T-helper 17 cell (primary cell): ENCODE data around the gene ICOSLG. TPM values are rescaled to one million over a fixed set of nuclear protein-coding genes. Genes with fewer than 3 reads are reported as not detected.
"Not testable (repeated sequence)": the region's sequence is repeated elsewhere in the genome, so short reads cannot be mapped to it uniquely, and the experiment has no call there.

Experiments
- ATAC-seq: fragments of 150-1000 bp; cut with Tn5 transposase; 2 replicates; pipeline ENCODE4 v1.10.0; 2021; ENCODE audit warnings: mild to moderate bottlenecking, moderate library complexity
- DNase-seq, 3 donors: peaks; one replicate each; pipeline versions ENCODE4 v3.0.0 to v3.0.0-alpha.2; 2020 to 2021
- H3K9me3 ChIP-seq: one replicate; pipeline ENCODE4 v1.7.0; 2013; ENCODE audit warnings: low read length, mild to moderate bottlenecking; ENCODE audit not compliant: control insufficient read depth, poor library complexity, severe bottlenecking
- H3K27ac Mint-ChIP-seq: one replicate; pipeline ENCODE4 v1.8.0; 2022; ENCODE audit warnings: mild to moderate bottlenecking, moderate library complexity, mixed read lengths
- H3K27me3 Mint-ChIP-seq: one replicate; pipeline ENCODE4 v1.8.0; 2022; ENCODE audit warnings: mixed read lengths
- H3K36me3 Mint-ChIP-seq: one replicate; pipeline ENCODE4 v1.8.0; 2022; ENCODE audit warnings: low read depth, mixed read lengths
- H3K4me1 Mint-ChIP-seq: one replicate; pipeline ENCODE4 v1.8.0; 2022; ENCODE audit warnings: mild to moderate bottlenecking, mixed read lengths
- H3K4me3 Mint-ChIP-seq: one replicate; pipeline ENCODE4 v1.8.0; 2022; ENCODE audit warnings: mild to moderate bottlenecking, moderate library complexity, mixed read lengths
- total RNA-seq, 4 donors: library from RNA in 2 of 4; stranded (reverse) in 2 of 4; gene quantifications; one replicate each; pipeline ENCODE4 v1.2.3 and lab custom pipeline; 2022 to 2026

ICOSLG gene
- total RNA-seq, 2 donors from 2014 or later: 9.4 to 19.1 TPM

DNA sequence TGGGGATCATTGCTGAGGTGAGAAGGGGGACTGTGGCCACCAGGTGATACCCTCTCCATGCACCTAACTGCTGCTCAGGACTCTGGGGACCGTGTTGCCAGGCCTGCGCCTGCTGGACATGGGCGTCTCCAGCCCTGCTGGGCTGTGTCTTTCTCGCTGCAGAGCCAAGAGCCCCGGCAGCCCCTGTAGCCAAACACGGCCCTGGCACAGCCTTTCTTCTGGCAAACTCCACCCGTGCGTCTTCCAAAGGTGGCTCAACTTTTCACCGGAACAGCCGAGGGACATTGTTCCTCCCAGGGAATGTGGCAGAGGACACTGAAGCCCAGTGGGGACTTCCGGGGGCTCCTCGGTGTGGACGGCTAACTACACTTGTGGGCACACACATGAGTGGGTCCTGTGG, 12.6 kb downstream of the ICOSLG start:
- DNase-seq: not testable (repeated sequence)

DNA sequence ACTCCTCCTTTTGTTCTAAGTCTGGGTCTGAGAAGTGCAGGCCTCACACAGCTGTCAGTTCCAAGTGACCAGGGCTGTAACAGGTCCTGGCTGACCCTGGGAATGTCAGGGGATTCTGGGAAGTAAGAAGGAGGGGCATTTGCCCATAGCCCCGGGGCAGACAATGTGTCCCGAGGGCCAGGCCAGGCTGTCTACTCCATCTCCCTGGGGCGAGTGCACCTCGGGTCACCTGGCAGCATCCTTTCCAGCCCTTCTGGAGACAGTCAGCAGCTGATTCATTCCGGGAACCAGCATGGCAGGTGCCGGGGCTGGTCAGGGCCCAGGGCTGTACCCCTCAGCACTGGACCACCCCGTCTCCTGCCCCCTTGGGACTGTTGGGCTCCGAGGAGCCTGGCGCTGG, 13.1 kb downstream of the ICOSLG start:
- H3K9me3 ChIP-seq, ATAC-seq, H3K27me3 Mint-ChIP-seq, H3K4me3 Mint-ChIP-seq, DNase-seq, H3K27ac Mint-ChIP-seq, H3K36me3 Mint-ChIP-seq, H3K4me1 Mint-ChIP-seq: not testable (repeated sequence)

More for the DNA sequence above, 12.6 kb downstream of the ICOSLG start:
- H3K36me3 Mint-ChIP-seq, ATAC-seq, H3K27me3 Mint-ChIP-seq, H3K9me3 ChIP-seq, H3K4me1 Mint-ChIP-seq, H3K27ac Mint-ChIP-seq, H3K4me3 Mint-ChIP-seq: not testable (repeated sequence)

DNA sequence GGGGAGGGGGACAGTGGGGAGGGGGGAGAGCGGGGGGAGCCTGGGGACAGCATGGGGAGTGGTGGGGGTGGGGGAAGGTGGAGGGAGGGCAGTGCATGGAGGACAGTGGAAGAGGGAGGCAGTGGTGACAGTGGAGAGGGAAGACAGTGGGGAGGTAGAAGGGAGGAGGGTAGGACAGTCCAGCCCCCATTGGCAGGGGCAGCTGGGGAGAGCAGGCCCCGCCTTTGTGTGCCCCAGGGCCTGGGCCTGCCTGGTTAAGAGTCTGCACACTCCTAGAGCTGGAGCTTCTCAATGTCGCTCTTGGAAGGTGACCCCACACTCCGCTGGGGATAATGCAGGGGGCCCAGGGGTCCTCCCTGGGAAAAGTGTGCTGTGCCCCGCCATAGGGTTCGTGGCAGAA, 15.1 kb downstream of the ICOSLG start:
- H3K4me1 Mint-ChIP-seq, H3K27me3 Mint-ChIP-seq, H3K9me3 ChIP-seq, H3K4me3 Mint-ChIP-seq, ATAC-seq, H3K27ac Mint-ChIP-seq, H3K36me3 Mint-ChIP-seq, DNase-seq: not testable (repeated sequence)

DNA sequence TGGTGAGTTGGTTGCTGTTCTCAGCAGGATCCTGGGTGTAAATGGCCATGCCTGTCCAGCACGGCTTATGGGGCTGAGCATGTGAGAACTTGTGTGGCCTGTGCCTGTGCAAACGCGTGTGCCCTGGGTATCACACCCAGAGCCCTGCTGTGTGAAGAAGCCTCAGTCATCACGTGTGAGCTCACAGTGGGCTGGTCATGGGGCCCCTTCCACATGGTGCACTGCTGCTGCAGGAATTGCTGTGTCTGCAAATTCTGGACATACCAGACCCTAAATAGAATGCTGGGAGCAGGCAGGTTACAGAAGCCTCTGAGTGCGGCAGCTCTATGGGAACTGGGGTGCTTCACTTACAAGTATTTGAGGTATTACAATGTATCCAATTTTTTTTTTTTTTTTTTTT, 17.4 kb downstream of the ICOSLG start:
- not testable (repeated sequence) for H3K4me3 Mint-ChIP-seq, DNase-seq, ATAC-seq, H3K4me1 Mint-ChIP-seq, H3K36me3 Mint-ChIP-seq, H3K27me3 Mint-ChIP-seq, H3K27ac Mint-ChIP-seq, H3K9me3 ChIP-seq

DNA sequence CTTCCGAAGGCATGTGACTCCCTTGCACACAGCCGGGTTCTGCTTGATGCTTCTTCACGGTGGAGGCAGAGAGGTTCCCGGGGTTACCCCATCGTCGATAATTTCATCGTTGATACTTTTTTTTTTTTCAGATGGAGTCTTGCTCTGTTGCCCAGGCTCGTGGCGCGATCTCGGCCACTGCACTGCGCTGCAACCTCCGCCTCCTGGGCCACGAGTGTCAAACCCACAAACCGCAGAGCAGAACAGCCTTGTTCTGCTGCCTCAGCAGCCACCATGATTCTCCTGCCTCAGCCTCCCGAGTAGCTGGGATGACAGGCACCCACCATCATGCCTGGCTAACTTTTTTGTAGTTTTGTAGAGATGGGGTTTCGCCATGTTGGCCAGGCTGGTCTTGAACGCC, 20.1 kb downstream of the ICOSLG start:
- not testable (repeated sequence) for H3K4me3 Mint-ChIP-seq, H3K9me3 ChIP-seq, H3K27ac Mint-ChIP-seq, ATAC-seq, H3K27me3 Mint-ChIP-seq, H3K36me3 Mint-ChIP-seq, DNase-seq, H3K4me1 Mint-ChIP-seq

DNA sequence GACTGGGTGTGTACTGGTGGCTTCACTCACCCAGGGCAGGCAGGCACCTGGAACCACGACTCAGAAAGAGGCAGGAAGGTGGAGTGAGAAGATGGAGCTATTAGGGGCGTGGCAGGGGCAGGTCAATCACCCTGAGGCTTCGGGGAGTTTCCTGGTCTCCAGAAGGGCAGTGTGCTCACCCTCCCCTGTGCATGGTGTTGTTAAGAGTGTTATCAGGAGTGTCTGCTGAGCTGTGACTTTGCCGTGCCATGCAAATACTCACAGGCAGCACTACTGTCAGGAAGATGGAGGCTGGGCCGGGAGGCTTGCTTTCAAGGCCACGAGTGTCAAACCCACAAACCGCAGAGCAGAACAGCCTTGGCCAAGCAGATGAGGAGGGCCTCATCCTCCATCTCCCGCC, 22.3 kb downstream of the ICOSLG start:
- H3K4me1 Mint-ChIP-seq, H3K36me3 Mint-ChIP-seq, H3K27me3 Mint-ChIP-seq, H3K4me3 Mint-ChIP-seq, H3K9me3 ChIP-seq, H3K27ac Mint-ChIP-seq, DNase-seq, ATAC-seq: not testable (repeated sequence)

DNA sequence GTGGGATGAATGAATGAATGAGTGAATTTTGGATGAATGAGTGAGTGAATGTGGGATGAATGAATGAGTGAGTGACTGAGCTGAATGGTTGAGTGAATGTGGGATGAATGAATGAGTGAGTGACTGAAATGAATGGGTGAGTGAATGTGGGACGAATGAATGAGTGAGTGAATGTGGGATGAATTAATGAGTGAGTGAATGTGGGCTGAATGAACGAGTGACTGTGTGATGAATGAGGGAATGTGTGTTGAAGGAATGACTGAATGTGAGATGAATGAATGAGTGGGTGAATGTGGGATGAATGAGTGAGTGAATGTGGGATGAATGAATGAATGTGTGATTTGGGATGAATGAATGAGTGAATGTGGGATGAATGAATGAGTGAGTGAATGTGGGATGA, 28.8 kb downstream of the ICOSLG start:
- ATAC-seq, DNase-seq, H3K4me3 Mint-ChIP-seq, H3K9me3 ChIP-seq, H3K27me3 Mint-ChIP-seq, H3K4me1 Mint-ChIP-seq, H3K27ac Mint-ChIP-seq, H3K36me3 Mint-ChIP-seq: not testable (repeated sequence)

DNA sequence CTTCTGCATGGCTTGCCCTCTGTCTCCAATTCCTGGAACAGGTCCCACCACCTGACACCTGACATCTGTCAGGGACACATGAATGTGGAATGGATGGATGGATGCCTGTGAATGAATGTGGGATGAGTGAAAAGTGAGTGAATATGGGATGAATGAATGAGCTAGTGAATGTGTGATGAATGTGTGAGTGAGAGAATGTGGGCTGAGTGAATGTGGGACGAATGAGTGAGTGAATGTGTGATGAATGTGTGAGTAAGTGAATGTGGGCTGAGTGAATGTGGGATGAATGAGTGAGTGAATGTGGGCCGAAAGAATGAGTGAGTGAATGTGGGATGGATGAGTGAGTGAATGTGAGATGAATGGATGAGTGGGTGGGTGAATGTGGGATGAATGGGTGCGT, 29.2 kb downstream of the ICOSLG start:
- H3K4me1 Mint-ChIP-seq, H3K27me3 Mint-ChIP-seq, ATAC-seq, H3K4me3 Mint-ChIP-seq, H3K9me3 ChIP-seq, H3K27ac Mint-ChIP-seq, H3K36me3 Mint-ChIP-seq, DNase-seq: not testable (repeated sequence)

DNA sequence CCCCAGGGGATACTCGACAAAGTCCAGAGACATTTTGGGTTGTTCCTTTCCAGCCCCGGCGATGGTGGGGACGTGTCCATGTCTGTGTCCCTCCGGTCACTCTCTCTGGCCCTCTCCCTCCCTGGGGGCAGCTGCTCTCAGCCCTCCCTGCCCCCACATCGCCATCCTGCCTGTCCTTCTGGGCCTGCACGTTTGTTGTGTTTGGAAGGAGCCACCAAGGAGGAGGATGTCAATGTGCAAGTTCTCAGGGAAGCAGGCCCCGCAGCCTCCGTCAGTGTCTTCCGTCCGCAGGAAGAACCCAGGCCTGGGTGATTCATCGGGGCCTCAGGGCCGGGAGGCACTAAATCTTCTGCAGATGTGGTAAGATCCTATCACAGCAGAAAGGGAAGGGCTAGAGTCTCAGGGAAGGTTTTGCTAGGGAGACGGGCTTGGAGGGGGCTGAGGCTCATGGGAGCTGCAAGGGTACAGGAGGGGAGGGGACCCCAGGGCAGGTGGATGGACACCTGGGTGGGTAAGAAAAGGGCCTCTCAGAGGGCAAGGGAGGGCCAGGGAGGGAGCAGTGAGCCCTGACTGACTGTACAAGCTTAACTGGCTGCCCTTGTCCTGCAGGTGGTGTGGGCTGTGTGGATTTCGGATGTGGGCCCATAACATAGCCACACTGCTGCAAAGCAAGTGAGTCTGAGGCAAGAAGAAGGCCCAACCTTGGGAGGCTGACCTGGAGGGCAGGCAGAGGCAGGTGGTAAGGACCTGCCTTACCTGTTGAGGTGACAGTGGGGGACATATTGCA, 32.7 kb downstream of the ICOSLG start:
- H3K4me3 Mint-ChIP-seq, DNase-seq, H3K27ac Mint-ChIP-seq, H3K9me3 ChIP-seq, H3K4me1 Mint-ChIP-seq, H3K27me3 Mint-ChIP-seq, H3K36me3 Mint-ChIP-seq, ATAC-seq: not testable (repeated sequence)

DNA sequence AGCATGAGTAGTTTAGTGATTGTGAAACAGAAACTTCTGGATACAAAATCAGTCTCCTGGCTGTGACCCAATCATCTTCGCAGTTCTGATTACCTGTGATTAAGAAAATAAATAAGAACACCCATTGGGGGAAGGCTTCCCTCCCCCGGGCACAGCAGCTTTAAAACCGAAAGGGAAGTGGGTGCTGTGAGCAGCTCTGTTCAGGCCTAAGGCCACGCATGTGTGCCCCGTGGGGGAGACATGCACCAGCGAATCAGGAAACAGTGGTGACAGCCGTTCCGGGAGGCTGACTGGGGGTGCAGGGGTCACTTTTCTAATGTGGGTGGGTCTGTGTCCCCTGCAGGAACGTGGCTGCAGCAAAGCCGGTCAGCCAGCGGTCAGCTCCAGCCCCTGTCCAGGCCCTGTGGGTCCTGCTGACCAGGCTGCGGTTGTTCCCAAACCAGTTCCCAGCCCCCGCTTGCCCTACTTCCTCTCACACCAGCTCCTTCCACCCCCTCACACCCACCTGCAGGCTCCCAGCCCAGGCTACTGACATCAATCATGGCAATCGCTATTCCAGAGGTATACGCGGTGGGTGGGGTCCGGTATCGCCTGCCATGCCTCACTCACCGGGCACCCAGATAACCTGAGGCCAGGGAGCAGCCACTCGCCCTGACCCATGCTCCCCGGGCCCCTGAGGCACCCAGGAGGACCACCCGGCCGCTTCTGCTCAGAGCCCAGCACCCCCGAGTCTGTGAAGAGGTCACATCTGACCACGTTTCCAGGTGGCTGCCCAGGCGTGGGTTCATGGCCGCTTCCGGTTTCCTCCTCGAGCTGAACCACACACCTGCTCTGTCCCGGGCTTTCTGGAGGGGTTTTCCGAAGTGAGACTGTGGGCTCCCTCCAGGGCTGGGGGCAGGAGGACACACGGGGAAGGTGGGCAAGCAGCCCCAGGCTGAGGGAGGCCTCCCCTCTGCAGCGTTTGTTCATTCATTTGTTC, 33.8 kb downstream of the ICOSLG start:
- H3K4me1 Mint-ChIP-seq, H3K4me3 Mint-ChIP-seq, H3K27me3 Mint-ChIP-seq, DNase-seq, H3K9me3 ChIP-seq, H3K27ac Mint-ChIP-seq, H3K36me3 Mint-ChIP-seq: not testable (repeated sequence)
- peak; percentile 89 for ATAC-seq

DNA sequence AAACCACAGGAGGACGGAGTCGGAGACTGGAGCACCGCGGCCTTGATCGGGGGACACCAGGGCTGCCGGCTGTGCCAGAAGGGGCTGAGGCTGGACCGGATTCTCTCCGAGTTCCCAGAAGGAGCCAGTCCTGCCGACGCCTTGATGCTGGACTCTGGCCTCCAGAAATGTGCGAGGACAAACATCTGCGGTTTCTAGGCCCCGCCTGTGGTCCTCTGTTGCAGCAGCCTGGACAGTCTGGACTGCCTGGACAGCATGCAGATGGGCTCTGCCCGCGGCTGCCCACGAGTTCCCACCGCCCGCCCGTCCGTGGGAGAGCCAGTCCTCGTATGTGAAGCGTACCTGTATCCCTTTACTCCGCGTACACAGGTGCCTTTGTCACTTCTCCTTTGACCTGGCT, 34.6 kb downstream of the ICOSLG start:
- not testable (repeated sequence) for H3K4me3 Mint-ChIP-seq, ATAC-seq, DNase-seq, H3K36me3 Mint-ChIP-seq, H3K9me3 ChIP-seq, H3K27me3 Mint-ChIP-seq, H3K27ac Mint-ChIP-seq, H3K4me1 Mint-ChIP-seq

DNA sequence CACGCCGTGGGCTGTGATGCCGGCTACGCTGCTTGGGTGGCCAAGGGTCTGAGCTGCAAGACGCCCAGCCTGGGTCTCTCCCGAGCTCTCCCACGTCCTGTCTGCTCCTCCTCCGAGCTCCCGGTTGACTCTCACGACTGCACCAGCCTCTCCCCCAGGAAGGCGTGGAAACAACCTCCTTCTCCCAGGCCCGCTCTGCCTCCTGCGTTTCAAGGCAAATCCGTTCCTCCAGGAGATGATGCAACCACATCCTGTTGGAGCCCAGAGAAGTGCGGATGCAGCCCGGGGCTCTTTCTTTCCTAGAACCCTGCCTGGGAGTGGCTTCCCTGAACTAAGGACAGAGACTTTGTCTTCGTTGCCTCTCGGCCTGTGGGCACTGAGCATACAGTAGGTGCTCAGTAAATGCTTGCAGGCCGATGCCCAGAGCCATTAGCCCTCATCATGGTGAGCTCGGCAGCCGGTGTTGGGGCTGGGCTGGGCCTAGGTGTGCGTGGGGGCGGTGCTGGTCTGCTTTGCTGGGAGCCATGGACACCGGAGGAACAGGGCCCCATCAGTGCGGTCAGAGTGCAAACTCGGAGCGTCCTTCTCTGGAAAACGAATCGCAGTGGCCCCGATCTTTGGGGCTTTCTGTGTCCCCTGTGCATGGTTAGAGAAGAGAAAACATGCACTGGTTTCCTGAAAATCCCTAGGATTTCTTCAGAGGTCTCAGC, 38.0 kb downstream of the ICOSLG start:
- H3K36me3 Mint-ChIP-seq, H3K4me1 Mint-ChIP-seq, ATAC-seq, H3K27ac Mint-ChIP-seq, DNase-seq, H3K9me3 ChIP-seq, H3K27me3 Mint-ChIP-seq, H3K4me3 Mint-ChIP-seq: not testable (repeated sequence)

DNA sequence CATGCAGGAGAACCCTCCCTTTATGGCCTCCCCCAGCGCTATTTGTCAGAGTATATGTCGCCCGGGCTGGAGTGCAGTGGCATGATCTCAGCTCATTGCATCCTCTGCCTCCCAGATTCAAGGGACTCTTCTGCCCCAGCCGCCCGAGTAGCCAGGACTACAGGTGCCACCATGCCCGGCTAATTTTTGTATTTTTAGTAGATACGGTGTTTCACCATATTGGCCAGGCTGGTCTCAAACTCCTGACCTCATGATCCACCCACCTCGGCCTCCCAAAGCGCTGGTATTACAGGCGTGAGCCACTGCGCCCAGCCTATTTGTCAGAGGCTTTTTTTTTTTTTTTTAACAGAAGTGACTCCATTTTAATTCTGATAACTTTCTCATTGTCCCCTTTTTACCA, 40.7 kb downstream of the ICOSLG start:
- not testable (repeated sequence) for ATAC-seq, H3K4me3 Mint-ChIP-seq, H3K27ac Mint-ChIP-seq, H3K4me1 Mint-ChIP-seq, H3K9me3 ChIP-seq, DNase-seq, H3K36me3 Mint-ChIP-seq, H3K27me3 Mint-ChIP-seq
